GM12878 (cell line): Measurements from ENCODE around the gene CHST8. TPM values are rescaled to one million over a fixed set of nuclear protein-coding genes. Genes with fewer than 3 reads are reported as not detected.

ENCODE experiments used
- ATAC-seq: fragments of 200-7000 bp; cut with Tn5 transposase; 3 replicates; pipeline ENCODE4 v1.9.1; 2020; ENCODE audit warnings: mild to moderate bottlenecking, moderate library complexity
- BruUV-seq: library from RNA; stranded (reverse); fragments of 400-500 nt; replicated peaks from 2 replicates; lab custom pipeline; 2021; lab: Mats Ljungman, UMichigan
- CTCF ChIA-PET: fragments of 300-600 bp; sonication (Branson Sonifier 250); formaldehyde crosslinking; extraction: SDS; loops from one replicate; lab custom pipeline; 2021; ENCODE audit warnings: inconsistent platforms; lab: Yijun Ruan, JAX
- POLR2A ChIA-PET: fragments of 350-600 bp; formaldehyde crosslinking; extraction: SDS; loops from one replicate; lab custom pipeline; 2021; ENCODE audit warnings: inconsistent platforms; lab: Charles Lee
- RAD21 ChIA-PET: fragments of 300-600 bp; sonication (Branson Sonifier 250); formaldehyde crosslinking; loops from one replicate; lab custom pipeline; 2023; ENCODE audit warnings: antibody characterized with exemption; ENCODE audit not compliant: unreplicated experiment; lab: Charles Lee
- SMC1A ChIA-PET: fragments of 300-600 bp; sonication (Branson Sonifier 250); formaldehyde crosslinking; loops from one replicate; lab custom pipeline; 2023; ENCODE audit not compliant: unreplicated experiment, uncharacterized antibody; lab: Charles Lee
- DNase-seq: peaks from one replicate; pipeline ENCODE4 v3.0.0-alpha.2; 2011; ENCODE audit warnings: low read depth, low spot score
- FAIRE-seq: peaks from 3 replicates; lab custom pipeline; 2011; peaks lifted over from hg19 to GRCh38; lab: Jason Lieb, UNC
- H2AFZ ChIP-seq: 2 replicates; pipeline ENCODE4 v1.6.0; 2011; ENCODE audit warnings: low read depth, low read length, control low read depth; ENCODE audit not compliant: control insufficient read depth
- H3K27ac ChIP-seq: 2 replicates; pipeline ENCODE4 v1.5.1; 2011; ENCODE audit warnings: control low read depth; ENCODE audit not compliant: control insufficient read depth, insufficient read depth
- H3K27me3 ChIP-seq, 2 experiments: replicated peaks in 1 of 2; 2 replicates each; pipeline versions ENCODE4 v1.6.0 to v1.6.1; 2011; ENCODE audit warnings: low read length in 1 of 2; ENCODE audit not compliant: control insufficient read depth in 2 of 2, insufficient read depth in 2 of 2
- H3K36me3 ChIP-seq, 2 experiments: 2 replicates each; pipeline ENCODE4 v1.5.1; 2011; ENCODE audit warnings: low read length in 1 of 2; ENCODE audit not compliant: control insufficient read depth in 2 of 2, insufficient read depth in 2 of 2
- H3K4me1 ChIP-seq: 2 replicates; pipeline ENCODE4 v1.6.1; 2011; ENCODE audit warnings: mild to moderate bottlenecking, low read length, moderate library complexity, mixed read lengths; ENCODE audit not compliant: control insufficient read depth, insufficient read depth
- H3K4me2 ChIP-seq: 2 replicates; pipeline ENCODE4 v1.6.0; 2011; ENCODE audit warnings: control low read depth; ENCODE audit not compliant: control insufficient read depth, insufficient read depth
- H3K4me3 ChIP-seq: fragments of 200-600 bp; sonication (generic); 2 replicates; pipeline ENCODE4 v1.5.1; 2016
- H3K79me2 ChIP-seq: 2 replicates; pipeline ENCODE4 v1.6.0; 2011; ENCODE audit warnings: low read length; ENCODE audit not compliant: control insufficient read depth, insufficient read depth
- H3K9ac ChIP-seq: 2 replicates; pipeline ENCODE4 v1.8.0; 2011; ENCODE audit warnings: low read length, control low read depth, mixed read lengths; ENCODE audit not compliant: control insufficient read depth, insufficient read depth
- H3K9me3 ChIP-seq: replicated peaks from 3 replicates; pipeline ENCODE4 v1.5.1; 2011; ENCODE audit warnings: mild to moderate bottlenecking, low read length; ENCODE audit not compliant: control insufficient read depth, insufficient read depth
- H4K20me1 ChIP-seq: 2 replicates; pipeline ENCODE4 v1.6.0; 2011; ENCODE audit not compliant: control insufficient read depth, insufficient read depth
- CBFB ChIP-seq: IDR thresholded peaks from 2 replicates; pipeline ENCODE4 v1.6.1; 2016; ENCODE audit warnings: antibody characterized with exemption, low read depth
- CREB1 ChIP-seq: IDR thresholded peaks from 2 replicates; pipeline ENCODE4 v1.6.1; 2012; ENCODE audit warnings: low read depth, mild to moderate bottlenecking, inconsistent platforms
- EED ChIP-seq: sonication (generic); IDR thresholded peaks from 2 replicates; pipeline ENCODE4 v1.6.1; 2016; ENCODE audit warnings: antibody characterized with exemption, low read depth
- FOS ChIP-seq: IDR thresholded peaks from 3 replicates; pipeline ENCODE4 v1.6.1; 2011; ENCODE audit warnings: borderline replicate concordance; ENCODE audit not compliant: insufficient read length; ENCODE audit errors: extremely low read depth
- HDAC6 ChIP-seq: fragments of 200-600 bp; sonication (generic); IDR thresholded peaks from one replicate; pipeline ENCODE4 v1.8.0; 2017; ENCODE audit warnings: antibody characterized with exemption; ENCODE audit not compliant: unreplicated experiment
- HSF1 ChIP-seq: fragments of 150-350 bp; IDR thresholded peaks from 2 replicates; pipeline ENCODE4 v1.6.1; 2014; ENCODE audit warnings: mild to moderate bottlenecking, low read depth, low read length
- IRF4 ChIP-seq: IDR thresholded peaks from 2 replicates; pipeline ENCODE4 v1.6.1; 2011; ENCODE audit warnings: low read depth, low read length
- JUNB ChIP-seq: IDR thresholded peaks from 2 replicates; pipeline ENCODE4 v1.6.1; 2016; ENCODE audit warnings: antibody characterized with exemption, mild to moderate bottlenecking
- KLF5 ChIP-seq: fragments of 450-650 bp; IDR thresholded peaks from 2 replicates; pipeline ENCODE4 v1.6.1; 2014; ENCODE audit warnings: mild to moderate bottlenecking; ENCODE audit not compliant: partially characterized antibody
- MTA3 ChIP-seq: IDR thresholded peaks from 2 replicates; pipeline ENCODE4 v1.6.1; 2012; ENCODE audit warnings: low read length, inconsistent platforms, borderline replicate concordance
- NBN ChIP-seq: fragments of 450-650 bp; IDR thresholded peaks from 2 replicates; pipeline ENCODE4 v1.6.1; 2016
- NFYB ChIP-seq: IDR thresholded peaks from 2 replicates; pipeline ENCODE4 v1.6.1; 2011; ENCODE audit warnings: low read depth, mild to moderate bottlenecking, low read length, improper control_type of control experiment, moderate library complexity; ENCODE audit not compliant: insufficient read depth
- PML ChIP-seq: IDR thresholded peaks from 2 replicates; pipeline ENCODE4 v1.6.1; 2012; ENCODE audit warnings: low read length, inconsistent platforms
- SP1 ChIP-seq: IDR thresholded peaks from one replicate; pipeline ENCODE4 v1.6.1; 2011; ENCODE audit warnings: low read depth, low read length
- SUPT20H ChIP-seq: IDR thresholded peaks from 2 replicates; pipeline ENCODE4 v1.6.1; 2011; ENCODE audit warnings: low read depth, mild to moderate bottlenecking, low read length, moderate library complexity, borderline replicate concordance; ENCODE audit not compliant: control insufficient read depth
- YY1 ChIP-seq: IDR thresholded peaks from 2 replicates; pipeline ENCODE4 v1.6.1; 2011; ENCODE audit warnings: low read depth, mild to moderate bottlenecking, low read length
- WGBS: methylation state at CpG from one replicate; pipeline ENCODE4 v1.1.6; 2016; ENCODE audit warnings: low lambda C conversion rate; ENCODE audit not compliant: insufficient replicate concordance, insufficient coverage; ENCODE audit errors: missing lambda C conversion rate; 5-methylcytosine and 5-hydroxymethylcytosine counted together
- in situ Hi-C: fragments of 300-500 bp; cut with MboI; formaldehyde crosslinking; loops from 9 replicates; pipeline ENCODE4 v1.14.3; 2018; ENCODE audit warnings: mixed read lengths
- intact Hi-C: fragments of 100-400 bp; cut with micrococcal nuclease; formaldehyde crosslinking; loops from one replicate; pipeline ENCODE4 v1.14.2; 2022; ENCODE audit not compliant: unreplicated experiment
- polyA plus RNA-seq, 11 experiments: library from polyadenylated mRNA; depleted of rRNA in 4 of 11; unstranded in 6 of 11; stranded (reverse) in 5 of 11; fragments of >200 nt; fragmentation: Nextera tagmentation in 4 of 11; fragmentation: Illumina TruSeq in 1 of 11; extraction: Ambion mirVana in 4 of 11; extraction: Trizol in 1 of 11; gene quantifications; 1 replicate in 1 of 11; 2 replicates in 10 of 11; pipeline versions ENCODE4 v1.2.1 to v1.2.3, GENCODE V29; 2011 to 2016; ENCODE audit warnings: inconsistent platforms in 2 of 11, missing spikeins in 2 of 11, low read depth in 1 of 11
- total RNA-seq, 4 experiments: library from RNA; depleted of rRNA in 3 of 4; stranded (reverse); fragments of >200 nt in 3 of 4; fragmentation: Illumina TruSeq in 1 of 4; extraction: Trizol in 1 of 4; gene quantifications; 2 replicates each; pipeline versions ENCODE4 v1.2.1 to v1.2.3, GENCODE V29; 2013 to 2021
- TF ChIP-seq, protein P1 (sequence below): fragments of 150-350 bp; IDR thresholded peaks from 2 replicates; pipeline ENCODE4 v1.6.1; 2016; ENCODE audit warnings: low read depth, low read length

CHST8 gene
- total and polyA plus RNA-seq, 10 of the 15 experiments (the other 5 are each of a cell fraction or from before 2014, with no cell fraction given): 0.06 TPM; not detected in 9

- TF ChIP-seq, protein P1, sequence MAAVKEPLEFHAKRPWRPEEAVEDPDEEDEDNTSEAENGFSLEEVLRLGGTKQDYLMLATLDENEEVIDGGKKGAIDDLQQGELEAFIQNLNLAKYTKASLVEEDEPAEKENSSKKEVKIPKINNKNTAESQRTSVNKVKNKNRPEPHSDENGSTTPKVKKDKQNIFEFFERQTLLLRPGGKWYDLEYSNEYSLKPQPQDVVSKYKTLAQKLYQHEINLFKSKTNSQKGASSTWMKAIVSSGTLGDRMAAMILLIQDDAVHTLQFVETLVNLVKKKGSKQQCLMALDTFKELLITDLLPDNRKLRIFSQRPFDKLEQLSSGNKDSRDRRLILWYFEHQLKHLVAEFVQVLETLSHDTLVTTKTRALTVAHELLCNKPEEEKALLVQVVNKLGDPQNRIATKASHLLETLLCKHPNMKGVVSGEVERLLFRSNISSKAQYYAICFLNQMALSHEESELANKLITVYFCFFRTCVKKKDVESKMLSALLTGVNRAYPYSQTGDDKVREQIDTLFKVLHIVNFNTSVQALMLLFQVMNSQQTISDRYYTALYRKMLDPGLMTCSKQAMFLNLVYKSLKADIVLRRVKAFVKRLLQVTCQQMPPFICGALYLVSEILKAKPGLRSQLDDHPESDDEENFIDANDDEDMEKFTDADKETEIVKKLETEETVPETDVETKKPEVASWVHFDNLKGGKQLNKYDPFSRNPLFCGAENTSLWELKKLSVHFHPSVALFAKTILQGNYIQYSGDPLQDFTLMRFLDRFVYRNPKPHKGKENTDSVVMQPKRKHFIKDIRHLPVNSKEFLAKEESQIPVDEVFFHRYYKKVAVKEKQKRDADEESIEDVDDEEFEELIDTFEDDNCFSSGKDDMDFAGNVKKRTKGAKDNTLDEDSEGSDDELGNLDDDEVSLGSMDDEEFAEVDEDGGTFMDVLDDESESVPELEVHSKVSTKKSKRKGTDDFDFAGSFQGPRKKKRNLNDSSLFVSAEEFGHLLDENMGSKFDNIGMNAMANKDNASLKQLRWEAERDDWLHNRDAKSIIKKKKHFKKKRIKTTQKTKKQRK: no peak
Measured at GRCh38 chr19:33802001-33802400, 180.2 kb downstream of the CHST8 start (continued).

GRCh38 chr19:33802801-33803200 is 181.0 kb downstream of the CHST8 start:
- ChIA-PET POLR2A (no interaction called here), CTCF (no interaction called here), SMC1A (no interaction called here), RAD21 (no interaction called here)
- DNase-seq (no peak), ATAC-seq (no peak), FAIRE-seq (no peak)
- intact Hi-C loops (no loop called here), in situ Hi-C loops (no loop called here)
- no TSS peak for BruUV-seq
- 0% methylated on average over 1 of the region's 1 CpG for WGBS
- Histone ChIP-seq H3K27ac (no peak overlapping the region), H3K79me2 (no peaks in the 10 kb centered on the region), H3K9me3 (no peaks in the 10 kb centered on the region), H3K4me3 (no peak overlapping the region), H3K9ac (no peak overlapping the region), H3K4me1 (no peaks in the 10 kb centered on the region), H2AFZ (no peak overlapping the region), H3K4me2 (no peak overlapping the region), H3K27me3 (peaks cover 0 to 3% of the 10 kb centered on the region in 2 experiments; a peak in 2 of 4 replicates), H3K36me3 (no peaks in the 10 kb centered on the region), H4K20me1 (no peaks in the 10 kb centered on the region)
- TF ChIP-seq HDAC6 (no peak), SUPT20H (no peak), NBN (no peak), FOS (no peak), CBFB (no peak), PML (no peak), NFYB (no peak), YY1 (no peak), SP1 (no peak), JUNB (no peak), CREB1 (no peak), EED (no peak), IRF4 (no peak), MTA3 (no peak), KLF5 (no peak), HSF1 (no peak)
